GM19193 (cell line): Measurements from ENCODE around the gene FOXP4.

Experiments used
- POLR2A ChIP-seq: IDR thresholded peaks from 4 replicates; pipeline ENCODE4 v1.6.1; 2011; ENCODE audit not compliant: insufficient read depth, insufficient read length; ENCODE audit errors: extremely low read depth

FOXP4 gene

GRCh38 chr6:41564448-41565142, 18.4 kb downstream of the FOXP4 start:
- TF ChIP-seq POLR2A, result no peak

GRCh38 chr6:41565701-41566100, 19.5 kb downstream of the FOXP4 start:
- no peak for TF ChIP-seq POLR2A

GRCh38 chr6:41566961-41567360, 20.8 kb downstream of the FOXP4 start:
- TF ChIP-seq POLR2A, result no peak

GRCh38 chr6:41567684-41568083, 21.5 kb downstream of the FOXP4 start:
- TF ChIP-seq POLR2A, result no peak

GRCh38 chr6:41568202-41568584, 22.0 kb downstream of the FOXP4 start:
- no peak for TF ChIP-seq POLR2A

GRCh38 chr6:41568585-41569384, 22.6 kb downstream of the FOXP4 start:
- TF ChIP-seq POLR2A, result no peak

GRCh38 chr6:41570259-41570615, 24.1 kb downstream of the FOXP4 start:
- TF ChIP-seq POLR2A, result no peak

GRCh38 chr6:41571021-41571780, 25.0 kb downstream of the FOXP4 start:
- TF ChIP-seq POLR2A, result no peak

GRCh38 chr6:41572613-41573012, 26.4 kb downstream of the FOXP4 start:
- TF ChIP-seq POLR2A, result no peak

GRCh38 chr6:41573276-41573675, 27.1 kb downstream of the FOXP4 start:
- TF ChIP-seq POLR2A, result no peak

- no peak for TF ChIP-seq POLR2A
Observed at GRCh38 chr6:41573985-41574384, 27.8 kb downstream of the FOXP4 start.

GRCh38 chr6:41575598-41575997, 29.4 kb downstream of the FOXP4 start:
- no peak for TF ChIP-seq POLR2A

- TF ChIP-seq POLR2A, result no peak
Observed at GRCh38 chr6:41576667-41577066, 30.5 kb downstream of the FOXP4 start.

GRCh38 chr6:41577356-41578216, 31.4 kb downstream of the FOXP4 start:
- TF ChIP-seq POLR2A, result no peak
